Stimulated activated CD8-positive, alpha-beta memory T cell treated with anti-CD3 and anti-CD28 coated beads, Interleukin-4, amount 100 ng/mL, for 1 hour (primary cell): Measurements from ENCODE around the gene NDST1.

Experiments used
- DNase-seq, 2 donors: peaks; one replicate each; pipeline ENCODE4 v3.0.0-alpha.2; 2020; ENCODE audit warnings: low read depth in 2 of 2, low spot score in 1 of 2

Gene NDST1

GRCh38 chr5:150488519-150489359 is 19.2 kb upstream of the NDST1 start:
- DNase-seq: no peak

GRCh38 chr5:150489360-150490295 is 18.3 kb upstream of the NDST1 start:
- DNase-seq: no peak

GRCh38 chr5:150490296-150490669 is 17.6 kb upstream of the NDST1 start:
- no peak for DNase-seq

- DNase-seq: no peak
Measured at GRCh38 chr5:150490754-150491153, 17.2 kb upstream of the NDST1 start.

GRCh38 chr5:150491876-150492275 is 16.1 kb upstream of the NDST1 start:
- DNase-seq: no peak

GRCh38 chr5:150492621-150493020 is 15.3 kb upstream of the NDST1 start:
- no peak for DNase-seq

GRCh38 chr5:150496098-150496497 is 11.8 kb upstream of the NDST1 start:
- no peak for DNase-seq

- DNase-seq: no peak
Measured at GRCh38 chr5:150496534-150496933, 11.4 kb upstream of the NDST1 start.

- no peak for DNase-seq
Measured at GRCh38 chr5:150497274-150497988, 10.5 kb upstream of the NDST1 start.

- DNase-seq: no peak
Measured at GRCh38 chr5:150497989-150498317, 10.0 kb upstream of the NDST1 start.

GRCh38 chr5:150498501-150498900 is 9.4 kb upstream of the NDST1 start:
- DNase-seq: no peak

GRCh38 chr5:150498971-150499370 is 9.0 kb upstream of the NDST1 start:
- DNase-seq: no peak

GRCh38 chr5:150499437-150499956 is 8.4 kb upstream of the NDST1 start:
- DNase-seq: no peak

GRCh38 chr5:150500328-150500841 is 7.5 kb upstream of the NDST1 start:
- DNase-seq: no peak

- DNase-seq: no peak
Measured at GRCh38 chr5:150500905-150501304, 7.0 kb upstream of the NDST1 start.

- DNase-seq: no peak
Measured at GRCh38 chr5:150502106-150502505, 5.8 kb upstream of the NDST1 start.

- DNase-seq: no peak
Measured at GRCh38 chr5:150502847-150503246, 5.1 kb upstream of the NDST1 start.

GRCh38 chr5:150503386-150503785 is 4.5 kb upstream of the NDST1 start:
- no peak for DNase-seq

GRCh38 chr5:150503977-150504620 is 3.8 kb upstream of the NDST1 start:
- DNase-seq: no peak

- no peak for DNase-seq
Measured at GRCh38 chr5:150505041-150505511, 2.9 kb upstream of the NDST1 start.

GRCh38 chr5:150505816-150506215 is 2.1 kb upstream of the NDST1 start:
- DNase-seq: no peak
